WTC11 (cell line): ENCODE data around the gene SRSF4.

Experiments
- CREM ChIP-seq: sonication (generic); formaldehyde crosslinking; IDR thresholded peaks from 2 replicates; pipeline ENCODE4 v1.8.1; 2022; ENCODE audit warnings: mild to moderate bottlenecking, missing genetic modification reagents, moderate library complexity
- CTCF ChIP-seq: fragments of 200-600 bp; IDR thresholded peaks from 2 replicates; pipeline ENCODE4 v1.8.0; 2022; ENCODE audit warnings: antibody characterized with exemption
- ESRRA ChIP-seq: sonication (generic); formaldehyde crosslinking; IDR thresholded peaks from 2 replicates; pipeline ENCODE4 v1.8.1; 2022; ENCODE audit warnings: mild to moderate bottlenecking, missing genetic modification reagents, borderline replicate concordance
- HMGXB4 ChIP-seq: sonication (generic); formaldehyde crosslinking; IDR thresholded peaks from 2 replicates; pipeline ENCODE4 v1.8.1; 2023; ENCODE audit warnings: mild to moderate bottlenecking, moderate library complexity, missing genetic modification reagents
- JUN ChIP-seq: sonication (generic); formaldehyde crosslinking; IDR thresholded peaks from 2 replicates; pipeline ENCODE4 v1.8.0; 2023; ENCODE audit warnings: mild to moderate bottlenecking, missing genetic modification reagents
- MYBL2 ChIP-seq: sonication (generic); formaldehyde crosslinking; IDR thresholded peaks from 2 replicates; pipeline ENCODE4 v1.8.1; 2023; ENCODE audit warnings: mild to moderate bottlenecking, moderate library complexity, missing genetic modification reagents
- NR2C2 ChIP-seq: sonication (generic); formaldehyde crosslinking; IDR thresholded peaks from 2 replicates; pipeline ENCODE4 v1.8.0; 2022; ENCODE audit warnings: mild to moderate bottlenecking, missing genetic modification reagents
- ZNF121 ChIP-seq: sonication (generic); formaldehyde crosslinking; IDR thresholded peaks from 2 replicates; pipeline ENCODE4 v1.8.0; 2023; ENCODE audit warnings: missing genetic modification reagents
- ZNF263 ChIP-seq: sonication (generic); formaldehyde crosslinking; IDR thresholded peaks from 2 replicates; pipeline ENCODE4 v1.8.1; 2022; ENCODE audit warnings: low read depth, mild to moderate bottlenecking, moderate library complexity, missing genetic modification reagents
- ZNF317 ChIP-seq: sonication (generic); formaldehyde crosslinking; IDR thresholded peaks from 2 replicates; pipeline ENCODE4 v1.8.1; 2023; ENCODE audit warnings: low read depth, mild to moderate bottlenecking, moderate library complexity, missing genetic modification reagents, borderline replicate concordance
- TF ChIP-seq, protein P1 (sequence below): sonication (generic); formaldehyde crosslinking; IDR thresholded peaks from 2 replicates; pipeline ENCODE4 v1.8.0; 2022; ENCODE audit warnings: mild to moderate bottlenecking, missing genetic modification reagents
- TF ChIP-seq, protein P2 (sequence below): sonication (generic); formaldehyde crosslinking; IDR thresholded peaks from 2 replicates; pipeline ENCODE4 v1.8.1; 2023; ENCODE audit warnings: mild to moderate bottlenecking, missing genetic modification reagents, moderate library complexity
- TF ChIP-seq, protein P3 (sequence below): sonication (generic); formaldehyde crosslinking; IDR thresholded peaks from 2 replicates; pipeline ENCODE4 v1.8.1; 2022; ENCODE audit warnings: mild to moderate bottlenecking, moderate library complexity, missing genetic modification reagents
- TF ChIP-seq, protein P4 (sequence below): sonication (generic); formaldehyde crosslinking; IDR thresholded peaks from 2 replicates; pipeline ENCODE4 v1.8.0; 2022; ENCODE audit warnings: missing genetic modification reagents

DNA sequence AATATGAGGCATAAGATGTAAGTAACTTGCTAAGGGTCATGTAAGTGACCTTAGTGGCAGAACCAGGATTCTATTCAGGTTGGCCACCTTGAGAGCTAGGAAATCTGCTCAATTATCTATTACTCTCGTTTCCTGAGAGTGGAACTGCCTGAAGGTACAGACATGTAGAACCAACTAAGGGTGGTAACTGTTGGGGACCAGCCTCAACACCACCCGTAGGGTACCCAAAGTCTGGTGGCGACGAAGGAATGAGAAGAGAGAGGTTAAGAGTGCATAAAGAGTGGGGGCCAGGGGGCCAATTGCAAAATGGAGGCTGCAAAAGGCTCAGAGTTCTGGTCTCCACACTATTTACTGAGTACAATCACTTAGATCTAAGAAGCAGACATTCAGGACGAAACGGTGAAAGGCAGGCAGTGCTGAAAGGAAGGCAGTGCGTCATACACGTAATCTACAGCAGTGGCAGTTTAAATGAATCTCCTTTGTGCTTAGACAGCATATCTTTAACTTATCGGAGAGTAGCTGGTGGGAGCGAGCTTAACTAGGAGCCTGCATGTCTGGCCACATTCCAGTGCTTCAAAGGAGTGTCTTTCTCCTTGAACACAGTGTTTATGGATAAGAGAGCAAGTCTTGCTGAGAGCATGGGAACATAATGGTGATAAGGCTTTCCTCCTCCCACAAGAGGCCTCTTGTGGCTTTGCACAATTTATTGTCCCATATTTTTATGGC, 25.0 kb downstream of the SRSF4 start:
- TF ChIP-seq, protein P1, sequence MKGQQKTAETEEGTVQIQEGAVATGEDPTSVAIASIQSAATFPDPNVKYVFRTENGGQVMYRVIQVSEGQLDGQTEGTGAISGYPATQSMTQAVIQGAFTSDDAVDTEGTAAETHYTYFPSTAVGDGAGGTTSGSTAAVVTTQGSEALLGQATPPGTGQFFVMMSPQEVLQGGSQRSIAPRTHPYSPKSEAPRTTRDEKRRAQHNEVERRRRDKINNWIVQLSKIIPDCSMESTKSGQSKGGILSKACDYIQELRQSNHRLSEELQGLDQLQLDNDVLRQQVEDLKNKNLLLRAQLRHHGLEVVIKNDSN (CRISPR knock-in tag) = no peak
- no peak for TF ChIP-seq JUN
- TF ChIP-seq ESRRA (CRISPR knock-in tag) = no peak
- TF ChIP-seq CTCF = no peak
- no peak for TF ChIP-seq ZNF317 (CRISPR knock-in tag)
- no peak for TF ChIP-seq ZNF263 (CRISPR knock-in tag)
- TF ChIP-seq, protein P2, sequence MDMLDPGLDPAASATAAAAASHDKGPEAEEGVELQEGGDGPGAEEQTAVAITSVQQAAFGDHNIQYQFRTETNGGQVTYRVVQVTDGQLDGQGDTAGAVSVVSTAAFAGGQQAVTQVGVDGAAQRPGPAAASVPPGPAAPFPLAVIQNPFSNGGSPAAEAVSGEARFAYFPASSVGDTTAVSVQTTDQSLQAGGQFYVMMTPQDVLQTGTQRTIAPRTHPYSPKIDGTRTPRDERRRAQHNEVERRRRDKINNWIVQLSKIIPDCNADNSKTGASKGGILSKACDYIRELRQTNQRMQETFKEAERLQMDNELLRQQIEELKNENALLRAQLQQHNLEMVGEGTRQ (CRISPR knock-in tag) = no peak
- no peak for TF ChIP-seq NR2C2 (CRISPR knock-in tag)
- no peak for TF ChIP-seq HMGXB4 (CRISPR knock-in tag)
- TF ChIP-seq MYBL2 (CRISPR knock-in tag) = no peak
- no peak for TF ChIP-seq ZNF121
- TF ChIP-seq, protein P3, sequence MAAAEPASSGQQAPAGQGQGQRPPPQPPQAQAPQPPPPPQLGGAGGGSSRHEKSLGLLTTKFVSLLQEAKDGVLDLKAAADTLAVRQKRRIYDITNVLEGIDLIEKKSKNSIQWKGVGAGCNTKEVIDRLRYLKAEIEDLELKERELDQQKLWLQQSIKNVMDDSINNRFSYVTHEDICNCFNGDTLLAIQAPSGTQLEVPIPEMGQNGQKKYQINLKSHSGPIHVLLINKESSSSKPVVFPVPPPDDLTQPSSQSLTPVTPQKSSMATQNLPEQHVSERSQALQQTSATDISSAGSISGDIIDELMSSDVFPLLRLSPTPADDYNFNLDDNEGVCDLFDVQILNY (CRISPR knock-in tag) = no peak
- TF ChIP-seq, protein P4, sequence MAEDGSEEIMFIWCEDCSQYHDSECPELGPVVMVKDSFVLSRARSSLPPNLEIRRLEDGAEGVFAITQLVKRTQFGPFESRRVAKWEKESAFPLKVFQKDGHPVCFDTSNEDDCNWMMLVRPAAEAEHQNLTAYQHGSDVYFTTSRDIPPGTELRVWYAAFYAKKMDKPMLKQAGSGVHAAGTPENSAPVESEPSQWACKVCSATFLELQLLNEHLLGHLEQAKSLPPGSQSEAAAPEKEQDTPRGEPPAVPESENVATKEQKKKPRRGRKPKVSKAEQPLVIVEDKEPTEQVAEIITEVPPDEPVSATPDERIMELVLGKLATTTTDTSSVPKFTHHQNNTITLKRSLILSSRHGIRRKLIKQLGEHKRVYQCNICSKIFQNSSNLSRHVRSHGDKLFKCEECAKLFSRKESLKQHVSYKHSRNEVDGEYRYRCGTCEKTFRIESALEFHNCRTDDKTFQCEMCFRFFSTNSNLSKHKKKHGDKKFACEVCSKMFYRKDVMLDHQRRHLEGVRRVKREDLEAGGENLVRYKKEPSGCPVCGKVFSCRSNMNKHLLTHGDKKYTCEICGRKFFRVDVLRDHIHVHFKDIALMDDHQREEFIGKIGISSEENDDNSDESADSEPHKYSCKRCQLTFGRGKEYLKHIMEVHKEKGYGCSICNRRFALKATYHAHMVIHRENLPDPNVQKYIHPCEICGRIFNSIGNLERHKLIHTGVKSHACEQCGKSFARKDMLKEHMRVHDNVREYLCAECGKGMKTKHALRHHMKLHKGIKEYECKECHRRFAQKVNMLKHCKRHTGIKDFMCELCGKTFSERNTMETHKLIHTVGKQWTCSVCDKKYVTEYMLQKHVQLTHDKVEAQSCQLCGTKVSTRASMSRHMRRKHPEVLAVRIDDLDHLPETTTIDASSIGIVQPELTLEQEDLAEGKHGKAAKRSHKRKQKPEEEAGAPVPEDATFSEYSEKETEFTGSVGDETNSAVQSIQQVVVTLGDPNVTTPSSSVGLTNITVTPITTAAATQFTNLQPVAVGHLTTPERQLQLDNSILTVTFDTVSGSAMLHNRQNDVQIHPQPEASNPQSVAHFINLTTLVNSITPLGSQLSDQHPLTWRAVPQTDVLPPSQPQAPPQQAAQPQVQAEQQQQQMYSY = no peak
- TF ChIP-seq CREM (CRISPR knock-in tag) = no peak
